Subcutaneous adipose tissue (tissue), 4 donors: ENCODE measurements around the gene NOL12. TPM values are rescaled to one million over a fixed set of nuclear protein-coding genes. Genes with fewer than 3 reads are reported as not detected.

ENCODE experiments used
- CTCF ChIP-seq: fragments of 450-650 bp; IDR thresholded peaks from one replicate; pipeline ENCODE4 v1.5.1; 2016; ENCODE audit warnings: low read depth, mild to moderate bottlenecking, control low read depth, antibody characterized with exemption, moderate library complexity
- total RNA-seq, 4 donors: library from RNA; depleted of rRNA; stranded (reverse); fragments of >200 nt; gene quantifications; one replicate each; pipeline ENCODE4 v1.1.0, GENCODE V29; 2016

Gene NOL12
- total RNA-seq, 4 donors from 2014 or later, result 18.7 to 35.8 (median 21.4) TPM

- no peak for TF ChIP-seq CTCF
These were observed 6.5 kb upstream of the NOL12 start for GRCh38 chr22:37679670-37680069.

- no peak for TF ChIP-seq CTCF
These were observed 5.8 kb upstream of the NOL12 start for GRCh38 chr22:37680191-37680851.

- TF ChIP-seq CTCF, result no peak
These were observed 5.1 kb upstream of the NOL12 start for GRCh38 chr22:37681001-37681424.

- TF ChIP-seq CTCF, result no peak
These were observed 4.5 kb upstream of the NOL12 start for GRCh38 chr22:37681556-37682049.

GRCh38 chr22:37684803-37685615 is 1.1 kb upstream of the NOL12 start:
- TF ChIP-seq CTCF, result no peak

GRCh38 chr22:37690407-37690806 is 4.3 kb downstream of the NOL12 start:
- no peak for TF ChIP-seq CTCF

GRCh38 chr22:37690901-37691504 is 4.9 kb downstream of the NOL12 start:
- no peak for TF ChIP-seq CTCF
